KMS-11 (cell line): ENCODE results near the gene LRRC52.

Experiments used
- H2AFZ ChIP-seq: fragments of 200-600 bp; sonication (generic); 2 replicates; pipeline ENCODE4 v1.6.1; 2016; ENCODE audit warnings: antibody characterized with exemption, mixed run types, low read depth
- H3K27ac ChIP-seq: fragments of 200-600 bp; sonication (generic); 2 replicates; pipeline ENCODE4 v1.6.1; 2016; ENCODE audit warnings: mild to moderate bottlenecking, mixed run types
- H3K27me3 ChIP-seq: fragments of 200-600 bp; sonication (generic); 2 replicates; pipeline ENCODE4 v1.6.1; 2017; ENCODE audit warnings: mild to moderate bottlenecking, low read depth, mixed run types, moderate library complexity; ENCODE audit not compliant: insufficient read depth
- H3K36me3 ChIP-seq: fragments of 200-600 bp; sonication (generic); 2 replicates; pipeline ENCODE4 v1.6.1; 2017; ENCODE audit warnings: mild to moderate bottlenecking, mixed run types; ENCODE audit not compliant: insufficient read depth
- H3K4me1 ChIP-seq: fragments of 200-600 bp; sonication (generic); 2 replicates; pipeline ENCODE4 v1.6.1; 2016; ENCODE audit warnings: mild to moderate bottlenecking, low read depth, mixed run types; ENCODE audit not compliant: poor library complexity, severe bottlenecking
- H3K4me2 ChIP-seq: fragments of 200-600 bp; sonication (generic); 2 replicates; pipeline ENCODE4 v1.7.0; 2016; ENCODE audit warnings: mild to moderate bottlenecking, mixed run types
- H3K4me3 ChIP-seq: fragments of 200-600 bp; sonication (generic); IDR thresholded peaks from 2 replicates; pipeline ENCODE4 v1.6.1; 2017; ENCODE audit warnings: low read depth, low read length, mixed read lengths; ENCODE audit not compliant: insufficient read depth
- H3K79me2 ChIP-seq: fragments of 200-600 bp; sonication (generic); 2 replicates; pipeline ENCODE4 v1.6.1; 2016; ENCODE audit warnings: low read depth, mixed run types; ENCODE audit not compliant: insufficient read depth
- H3K9ac ChIP-seq: fragments of 200-600 bp; sonication (generic); 2 replicates; pipeline ENCODE4 v1.6.1; 2016; ENCODE audit warnings: mild to moderate bottlenecking, mixed run types
- H4K20me1 ChIP-seq: fragments of 200-600 bp; sonication (generic); 2 replicates; pipeline ENCODE4 v1.6.1; 2016; ENCODE audit warnings: mild to moderate bottlenecking, mixed run types; ENCODE audit not compliant: insufficient read depth
- CTCF ChIP-seq: fragments of 200-600 bp; sonication (generic); conservative IDR thresholded peaks from 2 replicates; pipeline ENCODE4 v1.6.1; 2017; ENCODE audit warnings: low read depth, mild to moderate bottlenecking, antibody characterized with exemption, low read length, moderate library complexity, mixed read lengths

The LRRC52 gene

GRCh38 chr1:165539306-165539705 lies 4.5 kb upstream of the LRRC52 start:
- no peak overlapping the region for H3K9ac ChIP-seq
- no peaks in the 10 kb centered on the region for H4K20me1 ChIP-seq
- H2AFZ ChIP-seq, result no peak overlapping the region
- H3K4me3 ChIP-seq, result no peak overlapping the region
- H3K4me1 ChIP-seq, result peaks cover 15% of the 10 kb centered on the region
- TF ChIP-seq CTCF, result no peak
- H3K36me3 ChIP-seq, result no peaks in the 10 kb centered on the region
- H3K27me3 ChIP-seq, result no peaks in the 10 kb centered on the region
- no peak overlapping the region for H3K4me2 ChIP-seq
- H3K27ac ChIP-seq, result no peak overlapping the region
- no peaks in the 10 kb centered on the region for H3K79me2 ChIP-seq

- TF ChIP-seq CTCF, result no peak
- H3K4me1 ChIP-seq, result peaks cover 15% of the 10 kb centered on the region
- H3K4me3 ChIP-seq, result no peak overlapping the region
- H3K9ac ChIP-seq, result no peak overlapping the region
- no peak overlapping the region for H3K4me2 ChIP-seq
- no peaks in the 10 kb centered on the region for H3K36me3 ChIP-seq
- no peaks in the 10 kb centered on the region for H4K20me1 ChIP-seq
- no peaks in the 10 kb centered on the region for H3K79me2 ChIP-seq
- H3K27ac ChIP-seq, result no peak overlapping the region
- H3K27me3 ChIP-seq, result no peaks in the 10 kb centered on the region
- H2AFZ ChIP-seq, result no peak overlapping the region
Measured at GRCh38 chr1:165539908-165540307, 3.9 kb upstream of the LRRC52 start.

- H3K27ac ChIP-seq, result no peak overlapping the region
- H2AFZ ChIP-seq, result no peak overlapping the region
- peaks cover 15% of the 10 kb centered on the region for H3K4me1 ChIP-seq
- no peak overlapping the region for H3K4me2 ChIP-seq
- TF ChIP-seq CTCF, result no peak
- H4K20me1 ChIP-seq, result no peaks in the 10 kb centered on the region
- no peak overlapping the region for H3K9ac ChIP-seq
- no peaks in the 10 kb centered on the region for H3K79me2 ChIP-seq
- no peaks in the 10 kb centered on the region for H3K27me3 ChIP-seq
- no peaks in the 10 kb centered on the region for H3K36me3 ChIP-seq
- no peak overlapping the region for H3K4me3 ChIP-seq
Measured at GRCh38 chr1:165542015-165542631, 1.7 kb upstream of the LRRC52 start.

GRCh38 chr1:165542647-165543046 lies 1.2 kb upstream of the LRRC52 start:
- no peaks in the 10 kb centered on the region for H3K27me3 ChIP-seq
- H3K27ac ChIP-seq, result no peak overlapping the region
- no peak overlapping the region for H3K4me2 ChIP-seq
- peaks cover 15% of the 10 kb centered on the region for H3K4me1 ChIP-seq
- H3K9ac ChIP-seq, result no peak overlapping the region
- no peak overlapping the region for H2AFZ ChIP-seq
- no peak for TF ChIP-seq CTCF
- H4K20me1 ChIP-seq, result no peaks in the 10 kb centered on the region
- no peaks in the 10 kb centered on the region for H3K36me3 ChIP-seq
- no peaks in the 10 kb centered on the region for H3K79me2 ChIP-seq
- no peak overlapping the region for H3K4me3 ChIP-seq
